OCI-LY1 (cell line): ENCODE data around the gene IFNGR1.

ENCODE experiments used
- EZH2 ChIP-seq: fragments of 200-600 bp; sonication (generic), shearing (Covaris generic); IDR thresholded peaks from 2 replicates; pipeline ENCODE4 v1.8.0; 2017; ENCODE audit warnings: borderline replicate concordance, mixed run types, mild to moderate bottlenecking, antibody characterized with exemption, low read length, moderate library complexity, mixed read lengths
- TF ChIP-seq, protein P1 (sequence below): fragments of 200-600 bp; sonication (generic), shearing (Covaris generic); IDR thresholded peaks from 2 replicates; pipeline ENCODE4 v1.5.1; 2017; ENCODE audit warnings: mild to moderate bottlenecking, antibody characterized with exemption, low read length, moderate library complexity, mixed read lengths

DNA sequence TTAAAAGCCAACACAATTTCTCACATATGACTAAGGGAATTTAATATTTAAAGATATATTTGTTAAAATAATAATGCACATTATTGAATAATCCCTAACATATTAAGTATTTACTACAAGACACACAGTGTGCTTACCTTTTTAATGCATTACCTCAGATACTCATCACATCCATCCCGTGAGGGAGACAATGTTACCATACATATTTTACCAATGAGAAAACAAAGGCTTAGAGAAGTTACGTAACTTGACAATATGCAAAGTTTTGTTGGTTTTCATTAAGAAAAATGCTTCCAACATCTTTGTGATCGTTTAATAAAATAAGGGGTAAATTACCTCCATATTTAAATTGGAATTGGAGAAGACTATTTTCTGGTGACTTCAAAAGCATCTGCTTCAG, 4.3 kb downstream of the IFNGR1 start:
- TF ChIP-seq, protein P1, sequence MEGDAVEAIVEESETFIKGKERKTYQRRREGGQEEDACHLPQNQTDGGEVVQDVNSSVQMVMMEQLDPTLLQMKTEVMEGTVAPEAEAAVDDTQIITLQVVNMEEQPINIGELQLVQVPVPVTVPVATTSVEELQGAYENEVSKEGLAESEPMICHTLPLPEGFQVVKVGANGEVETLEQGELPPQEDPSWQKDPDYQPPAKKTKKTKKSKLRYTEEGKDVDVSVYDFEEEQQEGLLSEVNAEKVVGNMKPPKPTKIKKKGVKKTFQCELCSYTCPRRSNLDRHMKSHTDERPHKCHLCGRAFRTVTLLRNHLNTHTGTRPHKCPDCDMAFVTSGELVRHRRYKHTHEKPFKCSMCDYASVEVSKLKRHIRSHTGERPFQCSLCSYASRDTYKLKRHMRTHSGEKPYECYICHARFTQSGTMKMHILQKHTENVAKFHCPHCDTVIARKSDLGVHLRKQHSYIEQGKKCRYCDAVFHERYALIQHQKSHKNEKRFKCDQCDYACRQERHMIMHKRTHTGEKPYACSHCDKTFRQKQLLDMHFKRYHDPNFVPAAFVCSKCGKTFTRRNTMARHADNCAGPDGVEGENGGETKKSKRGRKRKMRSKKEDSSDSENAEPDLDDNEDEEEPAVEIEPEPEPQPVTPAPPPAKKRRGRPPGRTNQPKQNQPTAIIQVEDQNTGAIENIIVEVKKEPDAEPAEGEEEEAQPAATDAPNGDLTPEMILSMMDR = no peak
- TF ChIP-seq EZH2 = no peak
